SK-N-SH treated with all-trans-retinoic acid at 6 μM for 48 hours (cell line): ENCODE results near the gene LRRC74B.
"Not testable (repeated sequence)": the region's sequence is repeated elsewhere in the genome, so short reads cannot be mapped to it uniquely, and the experiment has no call there.

Source experiments
- CSDC2 ChIP-seq: fragments of 250-450 bp; sonication (Bioruptor Pico); IDR thresholded peaks from 2 replicates; pipeline ENCODE4 v1.5.0; 2020; ENCODE audit warnings: mild to moderate bottlenecking, moderate library complexity
- GLIS3 ChIP-seq: fragments of 250-450 bp; sonication (Bioruptor Pico); IDR thresholded peaks from 2 replicates; pipeline ENCODE4 v1.5.0; 2020; ENCODE audit warnings: mild to moderate bottlenecking, moderate library complexity
- PATZ1 ChIP-seq: fragments of 250-450 bp; sonication (Bioruptor Pico); IDR thresholded peaks from 2 replicates; pipeline ENCODE4 v1.8.0; 2020; ENCODE audit warnings: mild to moderate bottlenecking, moderate library complexity, borderline replicate concordance
- PPARA ChIP-seq: fragments of 250-450 bp; sonication (Bioruptor Pico); IDR thresholded peaks from 2 replicates; pipeline ENCODE4 v1.5.0; 2020; ENCODE audit warnings: mild to moderate bottlenecking, borderline replicate concordance
- RARB ChIP-seq: fragments of 250-450 bp; sonication (Bioruptor Pico); IDR thresholded peaks from 2 replicates; pipeline ENCODE4 v1.8.0; 2021; ENCODE audit warnings: mild to moderate bottlenecking, moderate library complexity
- ZFP3 ChIP-seq: fragments of 250-450 bp; sonication (Bioruptor Pico); IDR thresholded peaks from 2 replicates; pipeline ENCODE4 v1.5.0; 2020; ENCODE audit warnings: mild to moderate bottlenecking, moderate library complexity
- ZNF565 ChIP-seq: fragments of 450-650 bp; formaldehyde crosslinking; conservative IDR thresholded peaks from 2 replicates; pipeline ENCODE4 v1.5.0; 2020; ENCODE audit warnings: low read depth, mild to moderate bottlenecking, moderate library complexity
- ZNF70 ChIP-seq: fragments of 450-650 bp; formaldehyde crosslinking; IDR thresholded peaks from 2 replicates; pipeline ENCODE4 v1.5.0; 2020; ENCODE audit warnings: mild to moderate bottlenecking, moderate library complexity
- TF ChIP-seq, protein P1 (sequence below): fragments of 250-450 bp; sonication (Bioruptor Pico); IDR thresholded peaks from 2 replicates; pipeline ENCODE4 v1.5.1; 2020; ENCODE audit warnings: low read depth, mild to moderate bottlenecking, moderate library complexity

GRCh38 chr22:21009208-21009607, 36.5 kb upstream of the LRRC74B start:
- TF ChIP-seq, protein P1, sequence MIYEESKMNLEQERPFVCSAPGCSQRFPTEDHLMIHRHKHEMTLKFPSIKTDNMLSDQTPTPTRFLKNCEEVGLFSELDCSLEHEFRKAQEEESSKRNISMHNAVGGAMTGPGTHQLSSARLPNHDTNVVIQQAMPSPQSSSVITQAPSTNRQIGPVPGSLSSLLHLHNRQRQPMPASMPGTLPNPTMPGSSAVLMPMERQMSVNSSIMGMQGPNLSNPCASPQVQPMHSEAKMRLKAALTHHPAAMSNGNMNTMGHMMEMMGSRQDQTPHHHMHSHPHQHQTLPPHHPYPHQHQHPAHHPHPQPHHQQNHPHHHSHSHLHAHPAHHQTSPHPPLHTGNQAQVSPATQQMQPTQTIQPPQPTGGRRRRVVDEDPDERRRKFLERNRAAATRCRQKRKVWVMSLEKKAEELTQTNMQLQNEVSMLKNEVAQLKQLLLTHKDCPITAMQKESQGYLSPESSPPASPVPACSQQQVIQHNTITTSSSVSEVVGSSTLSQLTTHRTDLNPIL = not testable (repeated sequence)
- not testable (repeated sequence) for TF ChIP-seq GLIS3 (CRISPR knock-in tag); ZFP3 (CRISPR knock-in tag); RARB (CRISPR knock-in tag); ZNF565 (CRISPR knock-in tag); CSDC2 (CRISPR knock-in tag); ZNF70; PATZ1; PPARA (CRISPR knock-in tag)
